MM.1S (cell line): ENCODE measurements around the gene LITAF.

ENCODE experiments used
- DNase-seq: peaks from one replicate; pipeline ENCODE4 v3.0.0-alpha.2; 2015
- H2AFZ ChIP-seq: fragments of 300-600 bp; sonication (generic); 2 replicates; pipeline ENCODE4 v1.6.0; 2016; ENCODE audit warnings: antibody characterized with exemption, low read length
- H3F3A ChIP-seq: fragments of 300-600 bp; sonication (generic); 2 replicates; pipeline ENCODE4 v1.6.1; 2016; ENCODE audit warnings: mild to moderate bottlenecking, antibody characterized with exemption, low read length, moderate library complexity, mixed read lengths; ENCODE audit not compliant: insufficient read depth
- H3K27ac ChIP-seq: fragments of 300-600 bp; sonication (generic); 2 replicates; pipeline ENCODE4 v1.5.1; 2016; ENCODE audit warnings: mild to moderate bottlenecking, low read length
- H3K27me3 ChIP-seq: fragments of 300-600 bp; sonication (generic); replicated peaks from 2 replicates; pipeline ENCODE4 v1.6.0; 2016; ENCODE audit warnings: low read length; ENCODE audit not compliant: insufficient read depth
- H3K36me3 ChIP-seq: fragments of 300-600 bp; sonication (generic); replicated peaks from 2 replicates; pipeline ENCODE4 v1.6.1; 2016; ENCODE audit warnings: mild to moderate bottlenecking, low read length, mixed read lengths; ENCODE audit not compliant: insufficient read depth
- H3K4me1 ChIP-seq: fragments of 300-600 bp; sonication (generic); 2 replicates; pipeline ENCODE4 v1.6.1; 2016; ENCODE audit warnings: low read length, mixed read lengths
- H3K4me2 ChIP-seq: fragments of 300-600 bp; sonication (generic); 2 replicates; pipeline ENCODE4 v1.6.0; 2016; ENCODE audit warnings: low read depth, low read length
- H3K4me3 ChIP-seq: fragments of 300-600 bp; sonication (generic); 2 replicates; pipeline ENCODE4 v1.5.1; 2016; ENCODE audit warnings: low read length, mixed read lengths
- H3K79me2 ChIP-seq: fragments of 300-600 bp; sonication (generic); 2 replicates; pipeline ENCODE4 v1.6.1; 2016; ENCODE audit warnings: mixed run types, low read length, mixed read lengths
- H3K9ac ChIP-seq: fragments of 300-600 bp; sonication (generic); 2 replicates; pipeline ENCODE4 v1.6.1; 2016; ENCODE audit warnings: low read length, mixed read lengths
- H3K9me2 ChIP-seq: fragments of 300-600 bp; sonication (generic); replicated peaks from 2 replicates; pipeline ENCODE4 v1.6.1; 2016; ENCODE audit warnings: mild to moderate bottlenecking, low read length, mixed read lengths; ENCODE audit not compliant: insufficient read depth
- H3K9me3 ChIP-seq: fragments of 300-600 bp; sonication (generic); replicated peaks from 2 replicates; pipeline ENCODE4 v1.6.1; 2016; ENCODE audit warnings: mild to moderate bottlenecking, low read length, mixed read lengths; ENCODE audit not compliant: insufficient read depth
- H4K20me1 ChIP-seq: fragments of 300-600 bp; sonication (generic); 2 replicates; pipeline ENCODE4 v1.6.1; 2016; ENCODE audit warnings: mild to moderate bottlenecking, low read length, moderate library complexity, mixed read lengths; ENCODE audit not compliant: insufficient read depth
- EZH2 ChIP-seq: fragments of 300-600 bp; sonication (generic); optimal IDR thresholded peaks from 2 replicates; pipeline ENCODE3; 2017; ENCODE audit warnings: low read depth, mild to moderate bottlenecking, antibody characterized with exemption, low read length, mixed read lengths
- EZH2phosphoT487 ChIP-seq: fragments of 300-600 bp; sonication (generic); IDR thresholded peaks from 2 replicates; pipeline ENCODE4 v1.6.1; 2018; ENCODE audit warnings: antibody characterized with exemption, low read length
- TF ChIP-seq, protein P1 (sequence below): fragments of 300-600 bp; sonication (generic); IDR thresholded peaks from 2 replicates; pipeline ENCODE4 v1.5.1; 2016; ENCODE audit warnings: antibody characterized with exemption, low read length, mixed read lengths

Gene LITAF

DNA sequence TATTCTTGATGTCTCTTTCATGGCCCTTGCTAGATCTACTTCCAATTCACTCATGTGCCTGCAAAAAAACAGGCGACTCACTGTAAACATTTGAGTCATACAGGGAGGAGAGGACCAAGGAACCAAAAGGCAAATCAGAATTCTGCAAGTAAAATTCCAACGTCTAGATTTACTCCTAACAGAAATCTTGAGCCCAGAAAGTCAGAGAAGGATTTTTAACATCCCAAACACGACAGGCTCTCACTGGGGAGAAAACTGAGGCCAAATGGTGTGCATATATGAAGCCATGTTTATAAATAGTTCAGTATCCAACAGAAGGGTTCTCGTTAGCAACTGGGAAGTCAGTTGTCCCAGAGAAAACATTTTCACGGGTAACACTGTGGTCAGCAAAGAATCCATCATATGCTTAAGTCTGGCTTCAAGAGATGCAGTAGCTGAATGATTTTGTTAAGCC, 40.1 kb downstream of the LITAF start:
- Histone ChIP-seq H3K4me2 (no peak overlapping the region), H3K27me3 (no peaks in the 10 kb centered on the region), H3K4me1 (no peaks in the 10 kb centered on the region), H3K9ac (no peak overlapping the region), H3K9me3 (no peaks in the 10 kb centered on the region), H3K27ac (no peak overlapping the region), H3K36me3 (peaks cover 16% of the 10 kb centered on the region), H3K4me3 (no peak overlapping the region), H4K20me1 (no peaks in the 10 kb centered on the region), H3F3A (0 out of 2 replicates have a peak, but pooled peaks cover 8% of the 10 kb centered on the region), H3K79me2 (peaks cover 12% of the 10 kb centered on the region), H2AFZ (no peak overlapping the region), H3K9me2 (no peaks in the 10 kb centered on the region)
- DNase-seq: no peak
- TF ChIP-seq EZH2phosphoT487 (no peak), EZH2 (no peak)
- TF ChIP-seq, protein P1, sequence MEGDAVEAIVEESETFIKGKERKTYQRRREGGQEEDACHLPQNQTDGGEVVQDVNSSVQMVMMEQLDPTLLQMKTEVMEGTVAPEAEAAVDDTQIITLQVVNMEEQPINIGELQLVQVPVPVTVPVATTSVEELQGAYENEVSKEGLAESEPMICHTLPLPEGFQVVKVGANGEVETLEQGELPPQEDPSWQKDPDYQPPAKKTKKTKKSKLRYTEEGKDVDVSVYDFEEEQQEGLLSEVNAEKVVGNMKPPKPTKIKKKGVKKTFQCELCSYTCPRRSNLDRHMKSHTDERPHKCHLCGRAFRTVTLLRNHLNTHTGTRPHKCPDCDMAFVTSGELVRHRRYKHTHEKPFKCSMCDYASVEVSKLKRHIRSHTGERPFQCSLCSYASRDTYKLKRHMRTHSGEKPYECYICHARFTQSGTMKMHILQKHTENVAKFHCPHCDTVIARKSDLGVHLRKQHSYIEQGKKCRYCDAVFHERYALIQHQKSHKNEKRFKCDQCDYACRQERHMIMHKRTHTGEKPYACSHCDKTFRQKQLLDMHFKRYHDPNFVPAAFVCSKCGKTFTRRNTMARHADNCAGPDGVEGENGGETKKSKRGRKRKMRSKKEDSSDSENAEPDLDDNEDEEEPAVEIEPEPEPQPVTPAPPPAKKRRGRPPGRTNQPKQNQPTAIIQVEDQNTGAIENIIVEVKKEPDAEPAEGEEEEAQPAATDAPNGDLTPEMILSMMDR: no peak

DNA sequence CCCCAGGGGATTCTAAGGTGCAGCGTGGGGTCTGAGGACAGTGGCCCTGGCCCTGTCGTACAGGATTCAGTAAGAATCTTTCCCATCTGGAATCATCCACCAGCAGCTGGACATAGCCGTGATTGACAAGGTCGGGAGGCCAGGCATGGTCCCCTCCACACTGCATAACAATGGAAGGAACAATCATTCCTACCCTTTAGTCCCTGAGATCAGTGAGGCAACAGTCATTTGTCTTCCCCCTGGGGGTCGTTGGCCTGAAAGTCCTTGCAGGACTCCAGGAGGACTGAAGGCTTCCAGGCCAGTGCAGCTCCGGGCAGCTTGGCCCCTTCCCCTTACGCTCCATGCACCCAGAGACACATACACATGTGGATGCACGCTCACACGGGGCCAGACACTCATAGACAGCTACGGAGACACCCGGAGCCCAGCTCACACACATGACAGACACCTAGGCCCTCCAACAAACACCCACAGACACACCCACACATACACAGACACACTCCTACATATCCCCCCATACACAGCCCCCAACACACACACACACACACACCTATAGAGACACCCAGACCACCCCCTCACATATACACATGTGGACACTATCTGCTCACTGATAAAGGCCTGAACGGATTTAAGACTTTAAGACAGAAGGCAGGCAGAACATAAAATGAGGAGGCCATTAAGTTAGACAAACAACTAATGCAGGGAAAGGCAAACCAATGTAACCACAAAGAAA, 42.9 kb downstream of the LITAF start:
- Histone ChIP-seq H3K4me3 (no peak overlapping the region), H3K9ac (no peak overlapping the region), H3K9me3 (no peaks in the 10 kb centered on the region), H3K4me2 (no peak overlapping the region), H4K20me1 (no peaks in the 10 kb centered on the region), H2AFZ (no peak overlapping the region), H3K27ac (no peak overlapping the region), H3K27me3 (no peaks in the 10 kb centered on the region), H3F3A (peaks cover 20% of the 10 kb centered on the region), H3K4me1 (peaks cover 15% of the 10 kb centered on the region), H3K36me3 (peaks cover 3% of the 10 kb centered on the region), H3K9me2 (no peaks in the 10 kb centered on the region), H3K79me2 (peaks cover 3% of the 10 kb centered on the region; the same call in 1 of the 2 replicates)
- no peak for TF ChIP-seq EZH2phosphoT487
- TF ChIP-seq, protein P1: no peak
- TF ChIP-seq EZH2: no peak
- no peak for DNase-seq

DNA sequence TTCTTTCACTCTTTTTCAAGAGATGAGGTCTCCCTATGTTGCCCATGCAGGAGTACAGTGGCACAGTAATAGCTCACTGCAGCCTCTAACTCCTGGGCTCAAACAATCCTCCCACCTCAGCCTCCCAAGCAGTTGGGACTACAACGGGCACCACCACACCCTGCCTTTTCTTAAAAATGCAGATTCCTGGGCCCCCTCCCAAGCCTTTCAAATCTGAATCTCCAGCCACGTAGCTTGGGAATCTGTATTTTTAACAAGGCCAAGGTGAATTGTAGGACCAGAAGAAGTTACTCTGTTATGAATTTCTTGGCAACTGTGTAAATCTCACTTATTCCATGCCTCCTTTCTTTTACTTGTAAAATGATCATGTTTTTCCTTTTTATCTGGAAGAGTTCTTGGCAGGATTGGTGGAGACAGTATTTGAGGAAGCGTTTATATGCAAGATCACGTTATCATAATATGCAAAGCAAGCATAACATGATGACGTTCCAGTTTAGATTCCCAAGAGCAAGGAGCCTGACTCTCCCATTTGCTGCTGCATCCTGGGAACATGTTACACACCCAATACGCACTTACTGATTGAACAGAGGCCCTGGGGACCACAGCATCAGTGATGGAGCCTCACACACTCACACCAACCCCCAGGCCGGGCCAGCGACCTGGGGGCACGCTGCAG, 44.5 kb downstream of the LITAF start:
- Histone ChIP-seq H3K4me1 (peaks cover 16% of the 10 kb centered on the region), H3K9me2 (no peaks in the 10 kb centered on the region)

More for the DNA sequence above, 44.5 kb downstream of the LITAF start:
- Histone ChIP-seq H3K36me3 (no peaks in the 10 kb centered on the region), H4K20me1 (no peaks in the 10 kb centered on the region), H3K4me3 (no peak overlapping the region), H3F3A (peaks cover 20% of the 10 kb centered on the region), H3K4me2 (no peak overlapping the region), H3K9me3 (no peaks in the 10 kb centered on the region), H3K27me3 (no peaks in the 10 kb centered on the region), H2AFZ (no peak overlapping the region), H3K27ac (no peak overlapping the region), H3K79me2 (no peaks in the 10 kb centered on the region), H3K9ac (no peak overlapping the region)
- TF ChIP-seq EZH2 (no peak), EZH2phosphoT487 (no peak)
- TF ChIP-seq, protein P1: no peak
- DNase-seq: no peak
